Measurements from ENCODE around the gene STON1.
"Not testable (repeated sequence)": the region's sequence is repeated elsewhere in the genome, so short reads cannot be mapped to it uniquely, and the experiment has no call there.

STON1 gene, protein sequence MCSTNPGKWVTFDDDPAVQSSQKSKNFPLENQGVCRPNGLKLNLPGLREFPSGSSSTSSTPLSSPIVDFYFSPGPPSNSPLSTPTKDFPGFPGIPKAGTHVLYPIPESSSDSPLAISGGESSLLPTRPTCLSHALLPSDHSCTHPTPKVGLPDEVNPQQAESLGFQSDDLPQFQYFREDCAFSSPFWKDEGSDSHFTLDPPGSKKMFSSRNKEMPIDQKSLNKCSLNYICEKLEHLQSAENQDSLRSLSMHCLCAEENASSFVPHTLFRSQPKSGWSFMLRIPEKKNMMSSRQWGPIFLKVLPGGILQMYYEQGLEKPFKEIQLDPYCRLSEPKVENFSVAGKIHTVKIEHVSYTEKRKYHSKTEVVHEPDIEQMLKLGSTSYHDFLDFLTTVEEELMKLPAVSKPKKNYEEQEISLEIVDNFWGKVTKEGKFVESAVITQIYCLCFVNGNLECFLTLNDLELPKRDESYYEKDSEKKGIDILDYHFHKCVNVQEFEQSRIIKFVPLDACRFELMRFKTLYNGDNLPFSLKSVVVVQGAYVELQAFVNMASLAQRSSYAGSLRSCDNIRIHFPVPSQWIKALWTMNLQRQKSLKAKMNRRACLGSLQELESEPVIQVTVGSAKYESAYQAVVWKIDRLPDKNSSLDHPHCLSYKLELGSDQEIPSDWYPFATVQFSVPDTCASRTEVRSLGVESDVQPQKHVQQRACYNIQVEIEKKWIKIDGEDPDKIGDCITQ

DNA sequence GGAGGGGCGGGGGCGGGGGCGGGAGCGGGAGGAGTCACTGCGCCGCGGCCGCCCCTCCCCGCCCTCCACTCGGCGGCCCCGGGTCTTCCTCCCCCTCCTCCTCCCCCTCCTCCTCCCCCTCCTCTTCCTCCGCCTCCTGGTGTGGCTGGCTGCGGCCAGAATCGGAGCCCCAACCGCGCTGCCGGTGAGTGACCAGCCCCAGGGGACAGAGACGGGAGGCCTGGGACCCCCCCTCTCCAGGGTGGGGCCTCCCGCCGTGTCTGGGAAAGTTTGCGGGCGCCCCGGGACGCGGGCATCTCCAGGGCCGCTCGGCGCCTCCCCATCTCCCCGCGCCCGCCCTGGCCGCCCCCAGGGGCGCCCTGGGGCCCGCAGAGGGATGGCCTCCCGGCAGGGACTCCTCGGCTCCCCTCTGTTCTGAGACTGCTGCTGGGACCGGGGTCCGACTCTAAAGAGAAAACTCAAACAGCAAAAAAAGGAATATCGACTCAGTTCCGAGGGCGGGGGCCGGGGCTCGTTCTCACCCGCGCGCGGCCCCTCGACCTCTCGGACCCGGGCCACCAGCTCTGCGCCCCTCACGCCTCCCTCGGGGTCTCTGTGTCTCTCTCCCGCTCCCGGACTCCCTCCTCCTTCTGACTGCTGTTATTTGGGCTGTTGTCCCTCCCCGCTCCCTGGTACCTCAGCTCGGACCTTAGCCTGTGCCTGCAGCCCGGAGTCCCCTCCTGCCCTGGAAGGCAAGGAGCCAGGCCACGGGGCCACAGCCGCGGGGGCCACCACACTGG, at the start of gene STON1:
STON1 (plus strand) TSS at position 122 of the 779 bp plus-strand sequence. CDS start 50,480 bp downstream, outside the sequence.
- DNase-seq (ENCODE audit: low read depth in 1 of 2, low spot score in 1 of 2) = no peak

DNA sequence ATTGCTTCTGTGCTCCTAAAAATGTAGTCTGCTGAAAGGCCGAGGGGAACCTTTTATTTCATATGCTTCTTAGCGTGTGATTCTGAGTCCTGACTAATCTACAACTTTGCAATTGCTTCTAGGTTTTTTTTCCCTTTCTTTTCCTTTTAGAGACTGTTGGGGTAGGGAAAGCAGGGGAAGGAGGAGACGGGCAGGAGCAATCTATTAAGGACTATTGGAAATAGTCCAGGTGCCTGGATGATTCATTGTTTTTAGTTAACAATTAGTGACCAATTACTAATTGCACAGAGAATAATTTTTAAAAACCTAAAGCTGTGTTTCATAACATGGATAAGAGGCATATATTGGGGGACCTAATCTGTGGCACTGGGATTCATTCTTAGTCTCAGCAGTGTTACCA, 49.4 kb upstream of the STON1 start:
- no peak for DNase-seq (ENCODE audit: low read depth in 1 of 2, low spot score in 1 of 2)

DNA sequence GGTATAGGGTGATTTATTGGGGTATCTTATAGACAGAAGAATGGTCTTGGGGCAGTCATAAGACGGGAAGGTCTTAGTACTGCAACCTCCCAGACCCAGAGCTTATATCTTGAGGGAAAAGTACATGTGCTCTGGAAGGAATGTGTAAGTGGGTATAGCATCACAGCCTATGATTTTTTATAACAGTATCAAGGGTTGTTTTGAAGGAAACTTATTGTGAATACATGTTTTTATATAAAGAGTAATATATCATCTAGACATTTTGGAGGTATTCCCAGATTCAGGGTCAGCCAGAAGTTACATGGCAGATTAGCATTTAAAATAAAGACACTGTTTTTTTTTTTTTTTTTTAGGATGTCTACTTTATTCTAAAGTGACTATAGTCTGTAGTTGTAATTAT, 47.6 kb upstream of the STON1 start:
- no peak for DNase-seq (ENCODE audit: low read depth in 1 of 2, low spot score in 1 of 2)

DNA sequence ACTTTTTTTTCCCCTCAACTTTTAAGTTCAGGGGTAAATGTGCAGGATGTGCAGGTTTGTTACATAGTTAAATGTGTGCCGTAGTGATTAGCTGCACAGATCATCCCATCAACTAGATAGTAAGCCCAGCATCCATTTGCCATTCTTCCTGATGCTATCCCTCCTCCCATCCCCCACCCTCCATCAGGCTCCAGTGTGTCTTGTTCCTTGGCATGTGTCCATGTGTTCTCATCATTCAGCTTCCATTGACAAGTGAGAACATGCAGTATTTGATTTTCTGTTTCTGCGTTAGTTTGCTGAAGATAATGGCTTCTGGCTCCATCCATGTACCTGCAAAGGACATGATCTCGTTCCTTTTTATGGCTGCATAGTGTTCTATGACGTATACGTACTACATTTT, 47.2 kb upstream of the STON1 start:
- no peak for DNase-seq (ENCODE audit: low read depth in 1 of 2, low spot score in 1 of 2)

DNA sequence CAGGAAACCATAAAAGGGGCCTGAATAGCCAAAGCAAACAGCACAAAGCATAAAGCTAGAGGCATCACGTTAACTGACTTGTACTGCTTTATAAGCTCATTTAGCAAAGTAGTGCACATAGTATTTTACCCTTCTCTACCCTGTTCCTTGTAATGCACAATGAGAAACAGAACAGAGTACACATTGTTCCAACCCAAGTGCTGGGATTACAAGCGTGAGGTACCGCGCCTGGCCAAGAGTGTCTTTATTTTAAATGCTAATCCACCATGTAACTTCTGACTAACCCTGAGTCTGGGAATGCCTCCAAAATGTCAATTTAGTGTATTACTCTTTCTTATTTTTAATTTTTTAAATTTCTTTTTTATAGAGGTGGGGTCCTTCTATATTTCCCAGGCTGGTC, 46.4 kb upstream of the STON1 start:
- no peak for DNase-seq (ENCODE audit: low read depth in 1 of 2, low spot score in 1 of 2)

DNA sequence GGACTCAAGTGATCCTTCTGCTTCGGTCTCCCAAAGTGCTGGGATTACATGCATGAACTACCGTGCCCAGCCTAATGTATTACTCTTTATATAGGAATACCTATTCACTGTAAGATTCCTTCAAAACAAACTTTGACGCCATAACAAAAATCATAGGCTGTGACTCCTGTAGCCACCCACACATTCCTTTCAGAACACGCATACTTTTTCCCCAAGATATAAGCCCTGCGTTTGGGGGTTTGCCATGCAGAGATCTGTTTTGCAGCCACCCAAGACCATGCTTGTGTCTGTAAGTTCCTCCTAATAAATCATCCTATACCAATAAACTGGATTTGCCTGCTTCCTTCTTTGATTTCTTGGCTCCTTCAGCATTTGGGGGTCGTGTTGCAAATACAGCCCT, 46.0 kb upstream of the STON1 start:
- no peak for DNase-seq (ENCODE audit: low read depth in 1 of 2, low spot score in 1 of 2)

DNA sequence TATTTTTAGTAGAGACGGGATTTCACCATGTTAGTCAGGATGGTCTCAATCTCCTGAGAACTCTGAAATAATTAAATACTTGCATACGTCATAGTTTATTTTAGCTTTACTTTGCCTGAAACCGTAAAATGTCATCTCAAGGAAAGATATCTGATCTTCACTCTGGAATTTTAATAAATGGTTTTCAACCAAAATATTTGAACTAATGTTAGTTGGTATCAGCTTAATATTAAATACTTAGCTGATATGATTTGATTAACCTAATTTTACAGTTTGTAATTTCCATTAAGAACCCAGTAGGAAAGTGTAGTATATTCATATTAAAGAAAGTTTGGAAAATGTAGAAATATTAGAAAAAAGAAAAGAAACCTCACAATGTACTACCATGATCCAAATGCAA, 41.4 kb upstream of the STON1 start:
- no peak for DNase-seq (ENCODE audit: low read depth in 1 of 2, low spot score in 1 of 2)

DNA sequence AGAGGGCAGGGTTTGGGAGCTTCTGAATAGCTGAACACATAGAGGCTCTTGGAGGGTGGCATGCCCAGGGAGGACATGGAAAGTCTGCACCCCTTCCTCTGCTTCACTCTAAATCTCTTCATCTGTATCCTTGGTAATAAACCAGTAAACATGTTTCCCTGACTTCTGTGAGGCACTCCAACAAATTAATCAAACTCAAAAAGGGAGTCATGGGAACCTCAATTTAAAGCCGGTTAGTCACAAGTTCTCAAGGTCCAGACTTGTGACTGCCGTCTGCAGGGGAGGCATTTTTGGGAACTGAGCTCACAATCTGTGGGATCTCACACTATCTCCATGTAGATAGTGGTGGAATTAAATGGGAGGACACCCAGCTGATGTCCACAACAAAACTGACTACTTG, 33.1 kb upstream of the STON1 start:
- DNase-seq (ENCODE audit: low read depth in 1 of 2, low spot score in 1 of 2) = no peak

DNA sequence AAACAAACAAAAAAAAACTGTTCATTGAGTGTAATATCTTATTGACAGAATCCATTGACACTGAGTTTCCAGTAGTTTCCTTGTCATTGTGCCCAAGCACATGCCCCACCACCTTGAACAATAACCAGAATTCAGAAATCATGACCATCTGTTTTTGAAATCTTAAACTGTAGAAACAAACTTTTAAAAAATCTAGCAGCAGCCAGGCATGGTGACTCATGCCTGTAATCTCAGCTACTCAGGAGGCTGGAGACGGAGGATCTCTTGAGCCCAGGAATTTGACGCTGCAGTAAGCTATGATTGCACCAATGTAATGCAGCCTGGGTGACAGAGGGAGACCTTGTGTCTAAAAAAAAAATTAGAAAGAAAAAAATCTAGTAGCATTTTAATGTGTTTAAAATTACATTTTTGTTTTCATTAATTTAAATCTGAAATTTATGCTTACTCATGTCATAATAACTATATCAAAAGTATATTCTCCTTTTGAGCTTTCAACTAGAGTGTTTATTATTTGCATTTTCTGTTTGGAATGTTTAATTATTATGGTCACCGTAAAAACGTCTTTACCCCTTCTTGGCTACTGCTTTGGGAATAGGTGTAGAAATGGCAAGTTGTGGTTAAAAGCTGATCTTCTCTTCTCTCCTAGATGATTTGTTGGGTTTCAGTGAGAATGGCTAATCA, 25.2 kb upstream of the STON1 start:
- no peak for DNase-seq (ENCODE audit: low read depth in 1 of 2, low spot score in 1 of 2)

DNA sequence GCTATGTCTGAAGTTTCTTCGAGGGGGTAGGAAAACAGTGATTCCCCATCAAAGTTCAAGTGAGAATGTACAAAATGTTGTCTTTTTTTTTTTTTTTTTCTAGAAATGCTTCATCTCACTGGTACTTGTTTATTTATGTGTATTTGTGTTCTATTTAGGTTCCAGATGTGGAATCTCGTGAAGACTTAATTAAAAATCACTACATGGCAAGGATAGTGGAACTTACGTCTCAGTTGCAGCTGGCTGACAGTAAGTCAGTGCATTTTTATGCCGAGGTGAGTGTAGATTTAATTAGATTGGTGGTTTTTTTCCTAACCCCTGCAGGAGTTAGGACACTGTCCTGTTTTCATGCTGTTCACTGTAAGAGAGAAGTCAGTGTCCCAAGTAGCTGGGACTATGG, 22.8 kb upstream of the STON1 start:
- DNase-seq (ENCODE audit: low read depth in 1 of 2, low spot score in 1 of 2) = no peak

DNA sequence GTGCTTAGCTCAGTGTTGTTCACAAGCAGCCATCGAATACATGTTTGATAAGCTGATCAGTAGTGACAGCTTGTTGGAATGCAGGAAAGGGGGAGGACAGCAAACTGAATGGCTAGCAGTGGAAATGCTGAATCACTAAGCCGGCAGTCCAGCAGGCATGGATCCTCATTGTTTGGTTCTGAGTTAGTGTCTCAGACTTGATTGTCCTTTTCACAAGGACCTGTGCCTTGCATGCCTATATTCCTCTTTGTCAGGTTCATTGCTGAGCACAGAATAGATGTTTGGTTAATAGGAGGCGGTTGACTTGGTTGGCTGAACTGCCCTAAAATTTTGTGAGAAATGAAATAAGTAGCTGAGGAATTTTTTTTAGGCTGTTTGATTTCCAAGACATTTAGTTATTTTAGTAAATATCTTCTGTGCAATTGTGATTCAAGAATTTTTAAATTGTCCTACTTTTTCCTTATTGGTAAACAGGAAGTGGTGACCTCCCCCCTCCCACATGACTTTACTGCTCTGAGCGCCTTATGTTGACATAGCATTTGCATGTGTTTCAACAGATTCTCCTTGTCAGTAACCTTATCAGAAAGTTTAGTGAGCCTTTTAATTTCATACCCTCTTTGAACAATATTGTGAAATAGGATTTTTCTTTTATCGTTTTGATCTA, 21.4 kb upstream of the STON1 start:
- no peak for DNase-seq (ENCODE audit: low read depth in 1 of 2, low spot score in 1 of 2)

DNA sequence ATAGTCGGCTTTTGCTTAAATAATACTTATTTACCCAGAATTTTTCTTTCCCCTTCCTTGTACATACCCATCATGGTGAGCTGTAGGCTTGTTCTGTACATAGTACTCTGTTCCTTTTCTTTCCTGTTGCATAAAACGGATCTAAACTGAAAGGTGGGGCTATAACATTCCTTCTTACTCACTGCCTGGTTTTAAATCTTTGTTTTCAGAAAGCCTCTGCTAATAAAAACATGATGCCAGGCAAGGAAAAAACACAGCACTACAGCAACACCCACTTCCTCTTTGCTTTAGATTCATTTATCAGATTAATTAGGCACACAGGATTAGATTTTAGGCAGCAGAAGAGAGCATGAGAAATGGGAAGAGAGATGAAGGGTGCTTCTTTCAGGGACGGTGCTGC, 19.6 kb upstream of the STON1 start:
- no peak for DNase-seq (ENCODE audit: low read depth in 1 of 2, low spot score in 1 of 2)

DNA sequence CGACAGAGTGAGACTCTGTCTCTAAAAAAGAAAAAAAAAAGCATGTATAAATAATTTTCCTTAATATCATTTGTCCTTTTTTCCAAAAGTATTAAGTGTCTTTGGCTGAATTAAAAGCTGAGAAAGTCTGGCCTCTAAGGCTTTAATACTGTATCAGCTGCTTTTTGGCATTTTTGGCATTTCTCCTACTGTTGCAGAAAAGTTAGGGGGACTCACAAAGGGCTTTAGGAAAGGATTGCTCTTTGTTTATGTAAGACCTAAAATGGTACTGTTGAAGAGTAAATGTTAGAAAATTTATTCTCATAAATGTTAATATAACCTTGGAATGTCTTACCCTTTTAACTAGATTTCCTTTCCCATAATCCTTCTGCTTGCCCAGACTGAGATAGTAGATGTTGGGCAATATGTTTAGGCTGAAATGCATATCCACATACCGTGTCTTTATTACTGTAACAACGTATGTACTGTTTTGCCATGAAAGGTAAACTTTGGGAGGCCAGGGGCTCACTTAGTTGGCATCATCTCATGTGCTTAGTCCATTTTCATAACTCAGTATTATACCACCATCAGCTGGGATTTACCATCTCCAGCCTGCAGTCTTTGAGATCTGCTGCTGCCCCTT, 18.0 kb upstream of the STON1 start:
- DNase-seq (ENCODE audit: low read depth in 1 of 2, low spot score in 1 of 2) = no peak

DNA sequence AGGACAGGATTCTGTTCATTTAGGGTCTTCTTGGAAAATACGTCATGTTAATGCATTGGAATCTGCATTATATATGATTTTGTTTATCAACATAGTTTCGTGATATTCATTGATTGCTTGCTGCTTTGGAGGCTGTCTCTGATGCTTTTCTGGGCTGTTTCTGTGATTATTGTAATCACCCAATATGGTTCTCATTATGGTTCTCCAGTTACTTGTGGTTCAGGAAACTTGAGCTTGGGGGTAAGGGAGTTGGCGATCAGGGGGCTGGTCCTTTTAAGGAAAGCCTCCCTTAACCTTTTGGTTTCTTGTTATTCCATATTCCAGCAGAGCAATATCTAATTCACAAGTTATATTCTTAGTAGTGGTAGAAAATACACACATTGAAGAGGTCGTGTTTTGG, 17.4 kb upstream of the STON1 start:
- no peak for DNase-seq (ENCODE audit: low read depth in 1 of 2, low spot score in 1 of 2)

DNA sequence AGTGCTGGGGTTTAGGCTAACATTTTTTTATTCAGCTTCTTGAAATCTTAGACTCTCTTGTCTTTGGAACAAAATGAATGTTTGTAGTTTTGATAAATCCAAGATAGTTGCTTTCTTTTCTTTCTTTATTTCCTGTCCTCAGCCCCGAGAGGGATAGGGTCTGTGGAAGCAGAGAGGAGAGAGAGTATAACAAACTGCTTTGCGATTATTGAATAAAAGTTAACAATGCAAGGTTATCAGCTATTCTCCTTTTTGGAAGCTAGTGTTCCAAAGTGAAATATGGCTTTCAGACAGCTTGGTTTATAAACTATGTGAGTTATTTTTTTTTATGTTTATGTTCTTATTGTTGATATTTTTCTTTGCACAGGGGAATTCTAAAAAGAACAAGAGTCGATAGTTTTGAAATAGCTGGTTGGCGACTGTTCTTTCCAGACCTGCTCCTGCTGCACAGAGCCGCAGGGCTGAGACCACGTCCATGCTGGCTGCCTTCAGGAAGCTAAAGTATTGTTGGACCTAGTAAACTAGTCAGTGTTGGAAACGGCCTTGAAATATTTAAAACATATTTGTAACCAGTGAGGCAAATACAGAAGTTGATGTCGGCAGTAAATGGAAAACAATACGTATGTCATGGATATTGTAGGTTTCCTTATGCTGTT, 15.5 kb upstream of the STON1 start:
- no peak for DNase-seq (ENCODE audit: low read depth in 1 of 2, low spot score in 1 of 2)

DNA sequence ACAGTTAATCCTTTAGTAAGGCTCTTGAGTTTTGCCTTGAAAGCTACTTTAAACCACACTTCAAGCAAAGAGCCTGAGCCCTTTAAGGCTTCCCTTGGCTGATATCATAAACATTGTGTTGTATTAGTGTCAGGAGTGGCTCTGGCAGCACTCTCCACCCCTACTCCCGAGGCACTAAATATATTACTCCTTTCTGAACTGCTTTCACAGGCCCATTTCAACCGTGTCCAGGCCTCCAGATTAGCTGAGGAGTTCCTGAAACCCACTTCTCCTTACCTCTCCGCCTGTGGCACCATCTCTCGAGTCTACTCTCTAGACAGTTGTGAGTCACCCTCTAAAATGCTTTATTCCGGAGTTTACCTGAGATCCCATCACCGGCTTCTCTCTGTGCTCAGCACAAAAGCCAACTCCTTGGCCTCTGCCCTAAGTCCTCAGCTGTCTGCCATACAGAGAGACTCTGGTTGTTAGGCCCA, 14.4 kb upstream of the STON1 start:
- DNase-seq (ENCODE audit: low read depth in 1 of 2, low spot score in 1 of 2) = no peak

DNA sequence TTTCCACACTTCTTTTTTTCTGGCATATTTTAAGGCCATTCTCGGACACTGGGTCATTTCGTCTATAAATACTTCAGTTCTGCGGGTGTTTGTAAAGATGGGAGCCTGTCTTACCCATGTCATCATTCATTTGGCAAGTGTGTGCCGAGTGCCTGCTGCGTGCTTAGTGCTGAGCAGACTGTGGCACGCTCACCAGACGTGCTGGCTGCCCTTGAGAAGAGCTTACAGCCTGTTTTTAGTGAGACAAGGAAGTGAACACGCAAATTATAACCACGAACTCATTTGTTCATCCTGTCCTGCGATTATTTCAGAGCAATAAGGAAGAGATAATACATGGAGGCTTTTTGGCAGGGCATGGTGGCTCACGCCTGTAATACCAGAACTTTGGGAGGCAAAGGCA, 10.4 kb upstream of the STON1 start:
- no peak for DNase-seq (ENCODE audit: low read depth in 1 of 2, low spot score in 1 of 2)

DNA sequence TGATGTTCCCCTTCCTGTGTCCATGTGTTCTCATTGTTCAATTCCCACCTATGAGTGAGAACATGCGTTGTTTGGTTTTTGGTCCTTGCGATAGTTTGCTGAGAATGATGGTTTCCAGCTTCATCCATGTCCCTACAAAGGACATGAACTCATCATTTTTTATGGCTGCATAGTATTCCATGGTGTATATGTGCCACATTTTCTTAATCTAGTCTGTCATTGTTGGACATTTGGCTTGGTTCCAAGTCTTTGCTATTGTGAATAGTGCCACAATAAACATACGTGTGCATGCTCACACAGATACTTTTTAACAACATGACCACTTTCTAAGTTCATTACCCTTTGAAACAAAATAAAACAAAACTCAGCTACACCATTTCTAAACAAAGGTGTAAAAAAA, 5.2 kb upstream of the STON1 start:
- not testable (repeated sequence) for DNase-seq (ENCODE audit: low read depth in 1 of 2, low spot score in 1 of 2)

DNA sequence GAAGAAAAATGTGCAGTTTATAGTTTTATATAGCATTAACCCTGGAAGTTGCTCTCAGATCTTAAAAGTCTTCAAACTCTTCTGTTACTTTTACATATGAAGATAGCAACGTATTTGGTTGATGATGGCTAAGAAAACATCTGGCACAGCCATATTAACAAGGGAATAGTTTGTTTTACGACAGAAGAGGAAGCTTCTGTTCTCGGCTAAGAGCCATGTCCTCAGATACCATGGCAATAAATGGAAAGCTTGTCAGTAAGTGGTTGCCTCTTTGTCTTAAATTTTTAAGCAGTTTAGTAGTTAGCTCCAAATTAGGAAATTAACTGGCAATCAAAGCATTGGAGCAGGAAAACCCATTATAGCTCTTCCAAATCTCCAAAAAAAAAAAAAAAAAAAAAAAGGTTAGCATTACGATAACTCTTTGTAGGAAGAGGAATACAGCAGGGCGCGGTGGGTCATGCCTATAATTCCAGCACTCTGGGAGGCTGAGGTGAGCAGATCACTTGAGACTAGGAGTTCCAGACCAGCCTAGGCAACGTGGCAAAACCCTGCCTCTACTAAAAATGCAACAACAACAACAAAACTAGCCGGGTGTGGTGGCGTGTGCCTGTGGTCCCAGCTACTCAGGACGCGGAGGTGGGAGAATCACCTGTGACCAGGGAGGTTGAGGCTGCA, 4.5 kb upstream of the STON1 start:
- no peak for DNase-seq (ENCODE audit: low read depth in 1 of 2, low spot score in 1 of 2)

All from activated CD4-positive, alpha-beta T cell treated with anti-CD3 and anti-CD28 coated beads, Interleukin-2, amount 50 U/mL, for 24 hours (primary cell).